COR-L47 (cell line): ENCODE measurements around the gene SLC17A9.
A peak's percentile ranks its signal among the peaks of the same experiment; 100 is the strongest.

Experiments
- DNase-seq: peaks from one replicate; lab custom pipeline; 2025; lab: John Stamatoyannopoulos, UW

SLC17A9 gene

DNA sequence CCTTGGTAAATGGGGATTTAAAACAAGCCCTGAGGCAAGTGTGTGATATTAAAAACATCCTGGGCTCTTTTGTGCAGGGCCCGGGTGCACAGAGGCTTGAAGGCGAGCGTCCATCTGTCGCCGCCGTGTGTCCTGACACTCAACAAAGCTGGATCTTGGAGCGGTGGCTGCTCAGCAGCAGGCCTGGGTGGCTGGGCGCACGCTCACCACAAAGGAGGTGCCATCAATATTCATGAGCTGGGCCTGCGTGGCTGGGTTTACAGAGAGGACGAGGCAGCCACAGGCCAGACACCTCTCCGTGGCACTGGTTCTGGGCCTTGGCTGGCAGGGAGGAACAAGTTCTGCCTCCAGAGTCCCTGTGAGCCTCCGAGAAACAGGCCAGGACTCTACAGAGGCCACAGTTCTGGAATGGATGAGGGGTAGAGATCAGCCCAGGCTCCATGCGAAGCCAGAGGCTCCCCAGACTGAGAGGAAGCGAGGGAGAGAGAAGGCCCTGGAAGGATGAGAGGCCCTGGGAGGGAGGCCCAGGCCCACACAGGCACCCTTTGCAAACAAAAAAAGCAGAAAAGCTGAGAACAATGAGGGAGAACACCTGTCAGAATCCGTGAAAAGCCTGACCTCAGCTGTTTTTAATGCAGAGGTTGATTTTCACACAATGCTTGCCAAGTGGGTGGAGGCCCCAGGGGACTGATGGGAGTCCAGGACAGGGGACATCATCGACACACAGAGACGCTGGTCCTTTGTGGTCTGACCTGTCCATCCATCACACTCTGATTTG, 32.3 kb downstream of the SLC17A9 start:
- DNase-seq: peak; percentile 74

- peak; percentile 64 for DNase-seq
Observed at GRCh38 chr20:62985444-62985778, 32.9 kb downstream of the SLC17A9 start.

DNA sequence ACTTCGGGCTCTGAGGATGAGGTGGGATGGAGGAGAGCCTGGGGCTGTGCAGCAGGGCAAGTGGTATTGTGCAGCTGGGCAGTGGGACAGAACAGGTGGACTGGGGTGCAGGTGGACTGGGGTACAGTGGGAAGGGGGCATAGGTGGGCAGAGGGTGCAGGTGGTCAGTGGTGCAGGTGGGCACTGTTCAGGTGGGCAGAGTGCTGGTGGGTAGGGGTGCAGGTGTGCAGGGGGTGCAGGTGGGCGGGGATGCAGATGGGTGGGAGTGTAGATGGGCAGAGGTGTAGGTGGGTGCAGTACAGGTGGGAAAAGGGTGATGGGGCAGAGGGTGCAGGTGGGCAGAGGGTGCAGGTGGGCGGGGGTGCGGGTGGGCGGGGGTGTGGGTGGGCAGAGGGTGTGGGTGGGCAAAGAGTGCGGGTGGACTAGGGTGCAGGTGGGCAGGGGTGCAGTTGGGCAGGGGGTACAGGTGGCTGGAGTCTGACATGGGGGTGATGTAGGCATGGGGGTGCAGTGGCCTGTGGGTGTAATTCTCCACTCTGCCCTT, 33.8 kb downstream of the SLC17A9 start:
- DNase-seq: no peak

DNA sequence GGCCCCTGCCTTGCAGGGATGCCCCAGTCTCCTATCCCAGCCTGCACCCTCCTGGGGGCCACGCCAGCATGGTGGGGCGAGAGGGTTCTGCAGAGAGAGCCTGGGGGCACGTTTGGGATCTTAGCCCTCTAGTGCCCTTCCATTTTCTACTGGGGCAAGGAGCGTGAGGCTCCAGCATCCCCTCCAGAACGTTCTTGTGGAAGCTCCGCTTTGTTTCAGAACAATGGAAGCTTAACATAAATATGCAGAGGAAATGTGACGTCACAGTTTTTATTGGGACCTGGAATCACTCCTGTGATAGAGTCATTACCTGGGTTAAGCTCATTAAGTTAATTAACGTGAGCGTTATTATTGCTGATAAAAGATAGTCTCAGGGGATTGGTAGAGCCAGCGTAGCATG, 34.6 kb downstream of the SLC17A9 start:
- no peak for DNase-seq

DNA sequence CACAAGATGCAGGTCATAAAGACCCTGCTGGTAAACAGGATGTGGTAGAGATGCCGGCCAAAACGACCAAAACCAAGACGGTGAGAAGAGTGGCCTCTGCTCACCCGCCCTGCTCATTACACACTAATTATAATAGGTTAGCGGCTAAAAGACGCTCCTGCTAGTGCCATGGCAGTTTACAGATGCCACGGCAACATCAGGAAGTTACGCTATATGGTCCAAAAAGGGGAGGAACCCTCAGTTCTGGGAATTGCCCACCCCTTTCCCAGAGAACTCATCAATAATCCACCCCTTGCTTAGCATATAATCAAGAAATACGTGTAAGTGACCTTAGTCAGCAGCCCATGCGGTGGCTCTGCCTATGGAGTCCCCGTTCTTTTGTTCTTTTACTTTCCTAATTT, 36.7 kb downstream of the SLC17A9 start:
- DNase-seq: no peak

DNA sequence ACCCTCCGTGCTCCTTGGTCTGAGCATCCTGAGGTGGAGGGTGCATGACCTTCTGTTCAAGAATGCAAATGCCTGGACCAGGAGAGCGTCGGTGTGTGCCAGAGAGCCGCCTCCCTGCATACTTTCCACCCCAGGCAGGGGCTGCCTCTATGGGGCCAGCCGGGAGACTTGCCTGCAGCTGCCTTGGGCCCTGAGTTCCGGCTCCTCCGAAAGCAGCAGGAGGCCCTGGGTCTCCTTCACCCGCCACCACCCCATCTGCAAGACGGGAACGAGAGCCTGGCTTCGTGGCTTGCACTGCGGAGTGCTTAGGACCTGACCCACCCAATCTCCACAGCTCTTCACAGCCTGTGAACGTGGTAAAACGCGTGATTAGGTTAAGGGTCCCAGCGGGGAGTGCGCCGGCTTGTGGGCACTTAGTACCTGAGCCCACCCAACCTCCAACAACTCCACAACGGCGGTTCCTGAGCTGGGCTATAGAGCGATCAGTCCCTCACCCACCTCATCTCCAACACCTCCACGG, 37.9 kb downstream of the SLC17A9 start:
- no peak for DNase-seq

GRCh38 chr20:62991196-62991807, 38.8 kb downstream of the SLC17A9 start:
- DNase-seq: no peak

DNA sequence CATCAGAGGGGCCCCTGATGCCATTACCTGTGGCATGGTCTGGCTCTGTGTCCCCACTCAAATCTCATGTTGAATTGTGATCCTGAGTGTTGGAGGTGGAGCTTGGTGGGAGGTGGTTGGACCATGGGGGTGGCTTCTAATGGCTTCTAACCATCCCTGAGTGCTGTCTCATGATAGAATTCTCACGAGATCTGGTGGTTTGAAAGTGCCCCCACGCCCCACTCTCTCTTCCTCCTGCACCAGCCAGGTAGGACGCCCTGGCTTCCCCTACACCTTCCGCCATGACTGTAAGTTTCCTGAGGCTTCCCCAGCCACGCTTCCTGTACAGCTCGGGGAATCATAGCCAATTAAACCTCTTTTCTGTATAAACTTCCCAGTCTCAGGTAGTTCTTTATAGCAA, 39.4 kb downstream of the SLC17A9 start:
- DNase-seq: no peak

- DNase-seq: no peak
Observed at GRCh38 chr20:62993856-62994494, 41.5 kb downstream of the SLC17A9 start.

DNA sequence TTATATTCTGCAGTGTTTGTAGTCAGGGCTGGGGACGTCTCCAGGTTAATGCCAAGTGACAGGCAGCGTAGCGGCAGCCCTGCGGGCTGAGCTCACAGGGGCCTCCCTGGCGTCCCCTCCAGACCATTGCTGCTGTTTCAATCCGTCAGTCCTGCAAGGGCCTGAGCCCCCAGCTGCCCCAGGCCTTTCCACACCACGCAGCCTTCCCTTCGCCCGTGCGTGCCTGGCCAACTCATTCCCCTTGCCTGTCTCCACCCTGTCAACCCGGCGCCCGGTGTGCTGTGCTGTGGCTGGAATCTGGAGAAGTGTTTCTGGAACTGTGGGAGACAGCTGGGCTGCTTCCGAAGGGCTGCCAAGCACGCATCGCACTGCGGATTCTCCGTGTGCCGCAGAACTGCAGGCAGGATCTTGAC, 42.4 kb downstream of the SLC17A9 start:
- DNase-seq: no peak

GRCh38 chr20:62995481-62995880, 43.0 kb downstream of the SLC17A9 start:
- DNase-seq: no peak

- peak; percentile 65 for DNase-seq
Observed at GRCh38 chr20:62995898-62996595, 43.5 kb downstream of the SLC17A9 start.

DNA sequence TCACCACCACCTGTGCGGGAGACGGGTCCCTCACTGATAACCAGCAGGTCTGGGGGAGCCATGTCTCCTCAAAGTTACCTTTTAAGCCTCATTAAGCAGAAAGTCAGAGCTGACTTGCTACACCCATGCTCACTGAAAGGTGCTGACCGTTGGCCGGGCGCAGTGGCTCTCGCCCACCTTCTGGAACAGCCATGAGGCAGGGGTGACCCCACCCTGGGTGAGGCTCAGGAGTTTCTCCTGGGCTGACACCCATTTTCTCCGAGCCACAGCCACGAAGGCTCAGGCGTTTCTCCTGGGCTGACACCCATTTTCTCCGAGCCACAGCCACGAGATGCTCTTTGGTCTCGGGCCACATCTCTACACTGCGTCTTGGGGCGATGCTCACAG, 44.1 kb downstream of the SLC17A9 start:
- no peak for DNase-seq

DNA sequence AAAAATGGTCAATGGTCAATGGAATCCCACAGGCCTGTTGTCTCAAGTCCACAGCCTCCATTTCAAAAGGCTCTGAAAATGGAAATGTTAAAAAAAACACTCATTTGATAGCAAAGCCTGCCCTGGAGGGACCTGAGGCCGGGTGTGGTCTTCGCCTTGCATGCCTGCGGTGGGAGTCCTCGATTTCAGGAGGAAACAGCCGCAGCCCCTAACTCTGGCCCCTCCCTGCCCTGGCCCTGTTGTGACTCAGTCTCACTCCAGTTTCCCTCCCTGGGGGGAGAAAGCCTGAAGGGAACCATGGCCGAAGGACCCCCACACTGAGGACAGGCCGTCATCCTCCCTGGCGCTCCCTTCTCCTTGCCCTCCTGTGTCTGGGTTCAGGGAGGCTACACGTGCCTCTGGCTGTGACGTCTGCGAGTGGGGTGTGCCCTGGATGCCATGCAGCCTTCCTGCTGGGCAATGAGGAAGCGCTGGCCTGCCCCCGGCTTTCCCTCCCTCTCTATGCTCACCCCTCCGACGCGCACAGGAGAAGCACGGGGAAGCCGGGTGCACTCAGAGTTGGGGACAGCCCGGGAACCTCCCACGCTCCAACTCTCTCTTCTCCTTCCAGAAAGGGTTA, 45.0 kb downstream of the SLC17A9 start:
- no peak for DNase-seq

DNA sequence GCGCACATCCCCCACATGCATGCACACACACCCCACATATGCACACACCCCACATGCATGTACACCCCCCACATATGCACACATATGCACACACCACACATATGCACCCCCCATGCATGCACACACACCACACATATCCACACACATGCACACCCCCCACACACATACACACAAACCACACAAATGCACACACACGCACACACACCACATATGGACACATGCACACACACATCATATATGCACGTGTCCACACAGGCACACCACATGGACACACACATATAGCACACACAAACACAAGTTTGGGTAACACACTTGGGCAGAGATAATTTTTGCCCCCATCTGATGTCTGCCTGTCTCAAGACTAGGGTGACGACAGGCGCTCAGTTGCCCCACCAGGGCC, 45.9 kb downstream of the SLC17A9 start:
- DNase-seq: no peak

DNA sequence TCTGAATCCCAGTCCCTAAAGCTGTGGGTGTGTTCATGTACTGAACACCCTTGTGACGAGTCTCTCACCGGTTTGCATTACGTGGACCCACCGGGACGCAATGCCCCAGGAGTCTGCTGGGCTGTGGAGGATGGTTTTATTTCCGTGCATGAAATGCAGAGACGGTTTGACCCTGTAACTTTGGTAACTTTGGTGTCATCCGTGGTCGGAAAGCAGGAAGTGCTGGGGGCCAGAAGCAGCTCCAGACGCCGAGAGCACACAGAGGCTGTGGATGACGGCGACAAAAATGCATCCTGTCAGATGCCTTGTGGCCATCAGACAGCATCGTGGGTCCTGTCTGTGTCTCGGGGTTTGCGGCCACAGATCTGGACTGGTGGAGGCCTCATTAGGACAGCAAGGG, 47.1 kb downstream of the SLC17A9 start:
- DNase-seq: no peak

DNA sequence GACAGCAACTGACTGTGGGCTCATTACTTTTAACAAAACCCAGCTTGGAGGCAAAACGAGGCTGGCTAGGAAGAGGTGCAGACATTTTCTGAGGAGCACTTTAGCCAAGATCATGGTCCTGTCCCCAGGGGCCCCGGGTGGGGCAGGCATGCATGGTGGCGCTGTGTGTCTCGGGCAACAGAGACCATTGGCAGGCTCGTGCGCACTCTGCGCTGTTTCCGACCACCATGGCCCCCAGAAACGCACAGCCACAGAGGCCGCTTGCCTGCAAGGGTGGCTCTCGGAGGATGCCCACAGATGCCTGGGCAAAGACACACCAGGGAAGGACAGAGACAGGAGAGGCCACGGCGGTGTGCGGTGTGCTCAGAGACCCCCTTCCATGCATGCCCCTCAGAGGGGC, 47.5 kb downstream of the SLC17A9 start:
- no peak for DNase-seq

DNA sequence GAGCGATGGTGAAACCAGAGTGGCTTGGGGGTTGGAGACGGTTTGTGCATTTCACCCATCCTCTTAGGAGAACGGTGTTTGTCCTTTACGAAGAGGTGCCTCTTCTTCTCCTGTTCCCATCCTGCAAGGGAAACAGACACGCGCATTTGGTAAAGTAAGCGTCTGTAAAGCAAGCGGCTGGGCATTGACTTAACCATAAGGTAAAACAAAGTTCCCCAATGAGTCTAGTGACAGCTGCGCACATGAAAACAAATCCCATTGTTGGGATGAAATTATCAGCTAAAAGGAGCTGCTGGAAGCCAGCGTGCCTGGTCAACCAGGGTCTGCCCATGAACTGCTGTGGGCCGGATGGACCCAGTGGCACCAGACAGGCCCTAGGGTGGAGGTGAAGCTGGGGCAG, 48.4 kb downstream of the SLC17A9 start:
- DNase-seq: peak; percentile 34

DNA sequence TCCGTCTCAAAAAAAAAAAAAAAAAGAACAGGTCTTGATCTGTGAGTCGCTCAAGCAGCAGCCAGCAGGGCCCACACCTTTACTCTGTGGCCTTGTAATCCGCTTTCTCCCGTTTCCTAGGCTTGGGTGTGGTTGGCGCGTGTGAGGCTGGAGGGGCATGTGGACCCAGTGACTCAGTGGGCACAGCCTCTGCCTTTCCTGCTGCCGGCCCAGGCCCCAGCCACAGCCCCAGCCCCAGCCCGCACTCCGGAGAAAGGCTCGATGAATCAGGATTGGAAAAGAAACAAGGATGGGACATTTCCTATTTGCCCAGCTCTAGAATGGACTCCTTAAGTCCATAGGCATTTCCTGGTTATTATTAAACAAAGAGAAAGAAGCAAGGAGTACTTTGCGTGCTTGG, 50.0 kb downstream of the SLC17A9 start:
- DNase-seq: no peak

DNA sequence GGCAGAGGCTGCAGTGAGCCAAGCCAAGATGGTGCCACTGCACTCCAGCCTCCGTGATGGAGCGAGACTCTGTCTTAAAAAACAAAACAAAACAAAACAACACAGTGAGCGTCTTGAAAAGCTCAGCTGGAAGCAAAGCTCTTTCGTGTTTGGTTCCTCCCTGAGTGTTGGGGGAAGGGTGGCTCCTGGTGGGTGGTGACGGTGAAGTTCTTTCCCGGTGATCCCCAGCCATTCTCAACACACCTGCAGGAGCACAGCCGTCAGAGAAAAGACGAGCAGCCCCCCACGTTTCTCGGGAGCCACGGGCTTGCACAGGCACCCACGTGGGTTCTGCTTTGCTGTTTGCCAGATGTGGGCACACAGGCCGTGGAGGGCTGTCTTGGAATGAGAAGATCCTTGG, 51.0 kb downstream of the SLC17A9 start:
- peak; percentile 32 for DNase-seq

DNA sequence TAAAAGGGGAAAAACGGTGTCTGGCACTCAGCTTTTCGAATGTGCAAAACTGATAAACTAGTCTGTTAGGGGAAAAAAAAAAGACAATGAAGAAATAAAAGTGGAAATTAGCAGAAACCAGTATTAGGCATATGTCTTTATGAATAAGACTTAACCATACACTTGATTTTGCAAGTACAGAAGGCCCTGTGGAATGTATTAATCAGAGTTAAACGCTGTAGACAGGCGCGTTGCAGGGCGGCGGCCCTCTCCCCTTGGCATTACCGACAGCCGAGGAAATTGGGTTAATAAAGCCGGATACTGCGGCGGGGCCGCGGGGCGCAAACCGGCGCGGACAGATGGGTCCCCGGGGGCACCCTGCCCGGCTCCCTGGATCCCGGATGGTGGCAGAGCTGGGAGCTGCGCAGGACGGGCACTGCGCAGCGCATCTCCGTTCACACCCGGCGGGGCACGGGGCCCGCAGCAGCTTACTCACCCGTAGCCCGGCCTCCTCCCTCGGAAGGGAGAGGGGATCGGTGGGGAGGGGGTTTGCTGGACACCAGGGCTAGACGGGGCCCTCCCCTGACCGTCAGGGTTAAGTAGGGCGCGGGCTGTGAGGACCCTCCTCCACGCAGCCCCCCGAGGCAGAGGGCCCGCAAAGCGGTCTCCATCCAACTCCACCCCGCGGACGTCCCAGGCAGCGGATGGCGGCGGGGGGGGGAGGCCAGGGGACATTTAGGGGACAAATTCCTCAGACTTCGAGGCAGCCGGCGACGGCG, 52.3 kb downstream of the SLC17A9 start:
- DNase-seq: no peak
